ENCODE data around the gene CCDC192.
"Not testable (repeated sequence)": the region's sequence is repeated elsewhere in the genome, so short reads cannot be mapped to it uniquely, and the experiment has no call there.

The CCDC192 gene

DNA sequence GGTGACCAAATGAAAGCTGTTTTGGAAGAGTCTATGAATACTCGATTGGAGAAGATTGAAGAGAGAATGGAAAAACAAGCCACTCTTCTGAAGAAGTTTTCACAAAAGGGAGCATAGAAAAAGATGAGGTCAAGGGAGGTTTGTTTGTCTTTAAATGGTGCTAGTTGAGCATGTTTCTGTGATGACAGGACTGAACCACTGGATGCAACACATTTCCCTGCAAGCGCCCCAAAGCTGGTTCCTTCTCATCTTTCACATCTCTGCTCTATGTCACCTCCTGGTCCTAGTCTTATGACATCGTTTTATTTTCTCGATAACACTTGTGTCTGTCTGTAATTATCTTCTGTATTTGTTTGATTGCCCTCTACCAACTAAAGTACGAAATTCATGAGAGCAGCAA, 3.8 kb upstream of the CCDC192 start:
- no peak for DNase-seq (ENCODE audit: low read depth in 2 of 2)

DNA sequence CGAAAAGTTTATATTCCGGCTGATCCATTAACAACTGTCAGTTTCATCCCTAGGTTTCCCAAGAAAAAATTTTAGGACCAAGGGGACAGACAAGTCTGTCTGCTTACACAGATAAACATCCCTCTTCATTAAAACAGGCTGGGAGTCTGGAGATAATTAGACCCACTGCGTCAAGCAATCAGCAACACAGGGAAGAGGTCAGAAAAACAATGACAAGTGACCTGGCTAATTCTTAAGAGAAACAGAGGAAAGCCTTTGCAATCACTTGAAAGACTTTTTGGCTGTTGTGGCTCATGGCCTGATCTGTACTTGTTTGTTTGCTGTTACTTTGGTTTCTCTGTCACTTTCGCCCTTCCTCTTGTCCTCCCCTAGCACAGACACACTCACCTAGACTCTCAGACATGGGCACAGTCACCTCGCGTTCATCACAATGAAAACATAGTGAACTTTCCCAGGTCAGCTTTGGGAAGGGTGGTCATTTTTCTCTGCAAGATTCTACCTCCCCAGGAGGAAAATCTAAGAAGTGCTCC, 2.9 kb upstream of the CCDC192 start:
- DNase-seq (ENCODE audit: low read depth in 2 of 2), result no peak

DNA sequence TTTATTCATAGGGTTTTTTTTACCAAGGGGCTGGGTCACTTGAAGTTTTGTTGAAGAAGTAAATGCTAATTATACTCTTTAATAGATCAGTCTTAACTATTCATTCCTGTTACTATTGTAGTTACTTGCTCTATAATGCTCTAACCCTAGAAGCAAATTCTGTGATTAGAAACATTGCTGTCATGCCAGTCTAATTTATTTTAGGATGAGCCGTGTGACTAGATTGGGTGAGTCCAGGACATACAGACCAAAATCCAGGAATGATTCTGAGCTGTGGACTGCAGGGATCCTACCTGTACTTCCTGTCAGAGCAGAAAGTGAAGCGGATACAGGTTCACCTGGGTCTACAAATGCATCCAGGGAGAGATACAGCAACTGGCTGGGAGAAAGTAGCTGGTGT, 757 bp upstream of the CCDC192 start:
- DNase-seq (ENCODE audit: low read depth in 2 of 2), result no peak

DNA sequence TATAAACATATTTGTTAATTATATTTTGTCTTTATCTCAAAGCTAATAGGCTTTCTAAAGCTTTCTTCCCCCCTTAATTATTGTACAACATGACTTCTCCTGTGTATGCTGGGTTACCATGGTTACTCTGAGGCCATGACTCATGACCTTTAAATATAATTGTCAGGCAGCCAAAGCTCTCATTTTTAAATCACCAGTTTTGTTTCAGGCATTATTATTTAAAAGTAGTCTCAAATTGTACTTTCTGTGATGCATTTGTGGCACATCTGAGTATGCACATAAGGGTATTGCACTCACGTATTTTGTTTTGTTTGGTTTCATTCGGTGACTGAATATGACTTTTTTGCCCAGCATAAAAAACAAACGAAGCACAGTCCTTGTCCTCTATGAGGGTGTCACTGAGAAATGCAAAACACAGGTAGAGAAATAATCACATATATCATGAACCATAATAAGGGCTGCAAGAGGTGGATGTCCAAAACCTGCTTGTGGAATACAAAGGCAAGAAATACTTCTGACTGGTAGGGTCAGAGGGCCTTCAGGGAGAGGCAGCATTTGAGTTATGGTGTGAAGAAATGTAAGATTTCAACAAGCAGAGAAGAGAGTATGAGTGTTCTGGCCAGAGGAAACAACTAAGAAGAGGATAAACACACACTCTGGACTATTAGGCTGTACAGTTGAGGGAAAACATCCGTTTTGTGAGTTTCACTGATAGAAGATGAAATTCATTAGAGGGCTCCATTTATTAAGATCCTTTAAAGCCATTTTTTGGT, 2.1 kb downstream of the CCDC192 start:
- DNase-seq (ENCODE audit: low read depth in 2 of 2), result no peak

GRCh38 chr5:127706691-127707090, 3.5 kb downstream of the CCDC192 start:
- DNase-seq (ENCODE audit: low read depth in 2 of 2), result no peak

DNA sequence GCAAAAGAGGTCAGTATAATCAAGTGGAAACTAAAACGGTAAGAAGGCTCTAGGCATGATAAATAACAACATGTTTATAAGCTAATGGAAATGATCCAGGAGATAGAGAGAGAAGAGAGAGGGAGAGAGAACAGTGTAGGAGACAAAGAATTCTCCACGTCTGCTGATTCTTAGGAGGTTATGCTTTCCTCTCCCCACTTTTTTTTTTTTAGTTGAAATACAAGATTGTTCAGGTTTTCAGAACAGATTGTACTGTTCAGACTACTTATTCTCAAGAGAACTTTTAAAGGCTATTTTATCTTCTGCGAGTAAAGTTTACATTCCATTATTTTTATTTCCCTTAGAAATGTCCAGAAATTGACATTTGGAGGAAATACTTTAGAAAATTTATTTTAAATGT, 4.0 kb downstream of the CCDC192 start:
- DNase-seq (ENCODE audit: low read depth in 2 of 2), result no peak

DNA sequence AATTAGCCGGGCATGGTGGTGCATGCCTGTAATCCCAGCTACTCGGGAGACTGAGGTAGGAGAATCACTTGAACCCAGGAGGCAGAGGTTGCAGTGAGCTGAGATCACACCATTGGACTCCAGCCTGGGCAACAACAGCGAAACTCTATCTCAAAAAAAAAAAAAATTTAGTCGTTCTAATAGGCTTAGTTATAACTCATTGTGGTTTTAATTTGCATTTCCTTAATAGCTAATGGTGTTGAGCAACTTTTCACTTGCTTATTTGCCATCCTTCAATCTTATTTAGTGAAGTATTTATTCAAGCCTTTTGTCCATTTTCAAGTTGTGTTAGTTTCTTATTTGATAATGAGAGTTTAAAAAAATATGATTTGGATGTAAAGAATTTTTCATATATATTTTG, 9.9 kb downstream of the CCDC192 start:
- DNase-seq (ENCODE audit: low read depth in 2 of 2), result not testable (repeated sequence)

GRCh38 chr5:127718181-127718580, 15.0 kb downstream of the CCDC192 start:
- no peak for DNase-seq (ENCODE audit: low read depth in 2 of 2)

GRCh38 chr5:127723571-127723970, 20.4 kb downstream of the CCDC192 start:
- DNase-seq (ENCODE audit: low read depth in 2 of 2), result no peak

DNA sequence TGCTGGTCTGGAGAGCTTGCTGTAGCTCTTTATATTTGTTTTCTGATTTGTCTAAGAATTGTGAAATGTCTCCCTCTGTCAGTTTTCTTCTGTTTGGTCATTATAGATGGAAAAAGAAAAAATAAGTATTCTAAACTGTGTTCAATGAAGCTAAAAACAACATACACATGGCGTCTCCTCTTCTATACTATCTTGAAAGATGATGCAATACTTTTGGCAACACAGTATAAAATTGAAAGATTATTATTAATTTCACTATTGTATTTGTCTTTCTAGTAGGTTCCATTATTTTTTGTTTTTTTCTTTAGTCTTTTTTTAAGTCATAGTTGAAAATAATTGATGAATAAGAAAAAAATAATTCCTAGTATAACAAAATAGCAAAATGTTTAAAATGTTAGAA, 22.5 kb downstream of the CCDC192 start:
- DNase-seq (ENCODE audit: low read depth in 2 of 2), result no peak

DNA sequence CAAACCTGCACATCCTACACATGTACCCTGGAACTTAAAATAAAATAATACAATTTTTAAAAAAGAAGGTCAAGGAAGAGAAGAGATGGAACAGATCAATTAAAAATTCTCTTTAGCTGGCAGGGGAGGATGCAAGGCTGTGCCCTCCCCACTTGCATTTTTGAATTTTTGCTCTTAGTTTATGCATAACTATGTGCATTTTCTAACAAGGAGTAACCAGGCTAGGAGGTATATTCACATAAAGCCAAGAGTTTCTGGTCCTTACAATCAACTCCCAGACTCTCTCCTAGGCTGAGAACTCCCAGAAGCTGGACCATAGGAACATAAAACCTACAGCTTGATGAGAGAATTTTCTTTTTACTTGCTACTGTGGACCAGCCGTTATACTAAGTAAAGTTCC, 29.8 kb downstream of the CCDC192 start:
- DNase-seq (ENCODE audit: low read depth in 2 of 2), result no peak

DNA sequence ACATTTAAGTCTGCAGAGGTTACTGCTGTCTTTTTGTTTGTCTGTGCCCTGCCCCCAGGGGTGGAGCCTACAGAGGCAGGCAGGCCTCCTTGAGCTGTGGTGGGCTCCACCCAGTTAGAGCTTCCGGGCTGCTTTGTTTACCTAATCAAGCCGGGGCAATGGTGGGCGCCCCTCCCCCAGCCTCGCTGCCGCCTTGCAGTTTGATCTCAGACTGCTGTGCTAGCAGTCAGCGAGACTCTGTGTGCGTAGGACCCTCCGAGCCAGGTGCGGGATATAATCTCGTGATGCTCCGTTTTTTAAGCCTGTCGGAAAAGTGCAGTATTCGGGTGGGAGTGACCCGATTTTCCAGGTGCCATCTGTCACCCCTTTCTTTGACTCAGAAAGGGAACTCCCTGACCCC, 36.2 kb downstream of the CCDC192 start:
- DNase-seq (ENCODE audit: low read depth in 2 of 2), result not testable (repeated sequence)

GRCh38 chr5:127739807-127740384, 36.7 kb downstream of the CCDC192 start:
- DNase-seq (ENCODE audit: low read depth in 2 of 2), result no peak

- DNase-seq (ENCODE audit: low read depth in 2 of 2), result no peak
These were observed 38.2 kb downstream of the CCDC192 start for GRCh38 chr5:127741412-127741811.

DNA sequence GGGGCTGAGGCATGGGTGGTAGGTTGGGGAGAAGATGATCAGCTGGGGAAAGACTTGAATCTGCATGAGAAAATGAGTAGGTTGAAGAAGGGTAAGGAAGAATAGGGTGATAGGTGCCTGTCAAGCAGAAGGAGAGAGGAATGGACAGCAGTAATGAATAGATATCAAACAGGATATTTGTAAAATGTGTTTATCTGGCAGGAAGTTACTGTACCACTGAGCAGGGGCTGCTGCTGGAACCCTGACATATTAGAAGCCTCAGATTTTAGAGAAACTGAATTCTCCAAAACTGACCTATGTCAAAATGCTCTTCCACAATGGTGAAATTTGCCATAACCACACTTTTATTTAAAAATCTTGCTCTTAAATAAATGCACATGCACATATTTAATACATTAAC, 41.0 kb downstream of the CCDC192 start:
- no peak for DNase-seq (ENCODE audit: low read depth in 2 of 2)

GRCh38 chr5:127746756-127747155, 43.6 kb downstream of the CCDC192 start:
- DNase-seq (ENCODE audit: low read depth in 2 of 2), result no peak

- not testable (repeated sequence) for DNase-seq (ENCODE audit: low read depth in 2 of 2)
These were observed 49.5 kb downstream of the CCDC192 start for GRCh38 chr5:127752503-127753265.

GRCh38 chr5:127754259-127754658, 51.1 kb downstream of the CCDC192 start:
- no peak for DNase-seq (ENCODE audit: low read depth in 2 of 2)

GRCh38 chr5:127754706-127755105, 51.5 kb downstream of the CCDC192 start:
- no peak for DNase-seq (ENCODE audit: low read depth in 2 of 2)

- DNase-seq (ENCODE audit: low read depth in 2 of 2), result no peak
These were observed 54.4 kb downstream of the CCDC192 start for GRCh38 chr5:127757576-127757975.

DNA sequence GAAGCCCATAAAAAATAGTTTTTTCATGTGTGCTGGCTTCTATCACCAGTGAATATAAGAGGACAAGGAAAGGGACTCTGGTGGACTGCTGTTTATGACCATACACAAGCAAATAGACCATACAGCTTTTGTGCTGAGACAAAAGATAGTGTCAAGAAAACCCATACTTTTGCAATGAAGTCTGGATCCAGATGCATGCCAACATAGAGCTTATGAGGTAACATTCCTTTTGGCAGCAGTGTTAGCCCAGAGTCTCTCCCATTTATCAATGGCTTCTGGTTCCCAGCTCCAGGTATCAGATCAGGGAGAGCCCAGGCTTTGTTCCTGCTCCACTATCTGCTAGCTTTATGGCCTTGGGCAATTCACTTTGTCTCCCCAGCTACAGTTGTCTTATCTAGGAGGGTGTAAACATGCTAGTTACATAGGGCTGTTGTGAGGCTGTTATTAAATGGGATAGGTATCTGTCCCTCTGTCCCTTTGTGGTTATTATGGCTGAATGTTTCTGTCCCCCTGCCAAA, 55.6 kb downstream of the CCDC192 start:
- DNase-seq (ENCODE audit: low read depth in 2 of 2), result no peak

GRCh38 chr5:127761869-127762268, 58.7 kb downstream of the CCDC192 start:
- no peak for DNase-seq (ENCODE audit: low read depth in 2 of 2)

Measured in stimulated activated CD8-positive, alpha-beta memory T cell treated with anti-CD3 and anti-CD28 coated beads, Interleukin-2, amount 100 ng/mL, for 48 hours (primary cell).